ENCODE measurements around the gene CHAT.

The CHAT gene

GRCh38 chr10:49615721-49616120 is 1.9 kb downstream of the CHAT start:
- H3F3A ChIP-seq (ENCODE audit: insufficient read depth, low read length) = no peaks in the 10 kb centered on the region
- no peak overlapping the region for H2AFZ ChIP-seq (ENCODE audit: low read length)
- H3K9me3 ChIP-seq (replicated peaks; ENCODE audit: insufficient read depth, low read length) = no peaks in the 10 kb centered on the region
- no peaks in the 10 kb centered on the region for H3K9me2 ChIP-seq (replicated peaks; ENCODE audit: insufficient read depth, low read length)
- no peak for TF ChIP-seq EZH2phosphoT487 (IDR thresholded peaks at IDR 0.05; ENCODE audit: low read length)
- TF ChIP-seq EZH2 (optimal IDR thresholded peaks at IDR 0.05; ENCODE audit: low read depth, low read length) = no peak
- no peak for TF ChIP-seq CTCF (IDR thresholded peaks at IDR 0.05; ENCODE audit: low read length)
- DNase-seq = no peak
- no peak overlapping the region for H3K4me3 ChIP-seq (ENCODE audit: low read length)
- H3K27me3 ChIP-seq (replicated peaks; ENCODE audit: insufficient read depth, low read length) = peaks cover 36% of the 10 kb centered on the region
- H3K79me2 ChIP-seq (ENCODE audit: low read length) = no peaks in the 10 kb centered on the region
- no peaks in the 10 kb centered on the region for H3K36me3 ChIP-seq (replicated peaks; ENCODE audit: insufficient read depth, low read length)
- no peak overlapping the region for H3K4me2 ChIP-seq (ENCODE audit: low read depth, low read length)
- no peak overlapping the region for H3K27ac ChIP-seq (ENCODE audit: low read length)
- no peaks in the 10 kb centered on the region for H4K20me1 ChIP-seq (ENCODE audit: insufficient read depth, low read length)
- H3K4me1 ChIP-seq (ENCODE audit: low read length) = no peaks in the 10 kb centered on the region
- H3K9ac ChIP-seq (ENCODE audit: low read length) = no peak overlapping the region

GRCh38 chr10:49616421-49617101 is 2.7 kb downstream of the CHAT start:
- peaks cover 36% of the 10 kb centered on the region for H3K27me3 ChIP-seq (replicated peaks; ENCODE audit: insufficient read depth, low read length)
- H3K27ac ChIP-seq (ENCODE audit: low read length) = no peak overlapping the region
- TF ChIP-seq CTCF (IDR thresholded peaks at IDR 0.05; ENCODE audit: low read length) = no peak
- no peak for TF ChIP-seq EZH2phosphoT487 (IDR thresholded peaks at IDR 0.05; ENCODE audit: low read length)
- no peak for TF ChIP-seq EZH2 (optimal IDR thresholded peaks at IDR 0.05; ENCODE audit: low read depth, low read length)
- H3K4me1 ChIP-seq (ENCODE audit: low read length) = no peaks in the 10 kb centered on the region
- H3K9ac ChIP-seq (ENCODE audit: low read length) = no peak overlapping the region
- no peak overlapping the region for H3K4me3 ChIP-seq (ENCODE audit: low read length)
- H2AFZ ChIP-seq (ENCODE audit: low read length) = no peak overlapping the region
- no peak for DNase-seq
- no peaks in the 10 kb centered on the region for H3K9me3 ChIP-seq (replicated peaks; ENCODE audit: insufficient read depth, low read length)
- no peaks in the 10 kb centered on the region for H3K9me2 ChIP-seq (replicated peaks; ENCODE audit: insufficient read depth, low read length)
- no peaks in the 10 kb centered on the region for H3K79me2 ChIP-seq (ENCODE audit: low read length)
- H3K4me2 ChIP-seq (ENCODE audit: low read depth, low read length) = no peak overlapping the region
- H4K20me1 ChIP-seq (ENCODE audit: insufficient read depth, low read length) = no peaks in the 10 kb centered on the region
- no peaks in the 10 kb centered on the region for H3K36me3 ChIP-seq (replicated peaks; ENCODE audit: insufficient read depth, low read length)
- no peaks in the 10 kb centered on the region for H3F3A ChIP-seq (ENCODE audit: insufficient read depth, low read length)

GRCh38 chr10:49617121-49618020 is 3.5 kb downstream of the CHAT start:
- Histone ChIP-seq H2AFZ (ENCODE audit: low read length) (no peak overlapping the region), H3K27me3 (replicated peaks; ENCODE audit: insufficient read depth, low read length) (peaks cover 36% of the 10 kb centered on the region), H3K9me2 (replicated peaks; ENCODE audit: insufficient read depth, low read length) (no peaks in the 10 kb centered on the region), H3K4me2 (ENCODE audit: low read depth, low read length) (no peak overlapping the region), H3K9me3 (replicated peaks; ENCODE audit: insufficient read depth, low read length) (no peaks in the 10 kb centered on the region), H3K79me2 (ENCODE audit: low read length) (no peaks in the 10 kb centered on the region), H3K4me1 (ENCODE audit: low read length) (no peaks in the 10 kb centered on the region), H3K9ac (ENCODE audit: low read length) (no peak overlapping the region), H4K20me1 (ENCODE audit: insufficient read depth, low read length) (no peaks in the 10 kb centered on the region), H3K27ac (ENCODE audit: low read length) (no peak overlapping the region), H3K36me3 (replicated peaks; ENCODE audit: insufficient read depth, low read length) (no peaks in the 10 kb centered on the region), H3F3A (ENCODE audit: insufficient read depth, low read length) (no peaks in the 10 kb centered on the region), H3K4me3 (ENCODE audit: low read length) (no peak overlapping the region)
- DNase-seq = no peak
- TF ChIP-seq EZH2 (optimal IDR thresholded peaks at IDR 0.05; ENCODE audit: low read depth, low read length) (no peak), EZH2phosphoT487 (IDR thresholded peaks at IDR 0.05; ENCODE audit: low read length) (no peak), CTCF (IDR thresholded peaks at IDR 0.05; ENCODE audit: low read length) (no peak)
